Sigmoid colon (tissue), 4 donors: ENCODE results near the gene NSMF.

Experiments
- EP300 ChIP-seq, 4 donors: sonication (generic); formaldehyde crosslinking; IDR thresholded peaks; one replicate each; pipeline ENCODE4 v1.6.1; 2017; ENCODE audit warnings: antibody characterized with exemption in 4 of 4
- POLR2A ChIP-seq, 2 donors: fragments of 450-650 bp; IDR thresholded peaks; one replicate each; pipeline ENCODE4 v1.6.1; 2016; ENCODE audit warnings: antibody characterized with exemption in 2 of 2, mild to moderate bottlenecking in 2 of 2, moderate library complexity in 2 of 2
- POLR2AphosphoS5 ChIP-seq, 4 donors: sonication (generic); formaldehyde crosslinking; IDR thresholded peaks; one replicate each; pipeline ENCODE4 v1.6.1; 2017; ENCODE audit warnings: antibody characterized with exemption in 4 of 4
- TF ChIP-seq, protein P1 (sequence below), 4 experiments: fragments of 450-650 bp in 3 of 4; fragments of 200-600 bp in 1 of 4; IDR thresholded peaks; one replicate each; pipeline ENCODE4 v1.5.1; 2016 to 2019; ENCODE audit warnings: antibody characterized with exemption in 4 of 4, mild to moderate bottlenecking in 3 of 4, moderate library complexity in 2 of 4

DNA sequence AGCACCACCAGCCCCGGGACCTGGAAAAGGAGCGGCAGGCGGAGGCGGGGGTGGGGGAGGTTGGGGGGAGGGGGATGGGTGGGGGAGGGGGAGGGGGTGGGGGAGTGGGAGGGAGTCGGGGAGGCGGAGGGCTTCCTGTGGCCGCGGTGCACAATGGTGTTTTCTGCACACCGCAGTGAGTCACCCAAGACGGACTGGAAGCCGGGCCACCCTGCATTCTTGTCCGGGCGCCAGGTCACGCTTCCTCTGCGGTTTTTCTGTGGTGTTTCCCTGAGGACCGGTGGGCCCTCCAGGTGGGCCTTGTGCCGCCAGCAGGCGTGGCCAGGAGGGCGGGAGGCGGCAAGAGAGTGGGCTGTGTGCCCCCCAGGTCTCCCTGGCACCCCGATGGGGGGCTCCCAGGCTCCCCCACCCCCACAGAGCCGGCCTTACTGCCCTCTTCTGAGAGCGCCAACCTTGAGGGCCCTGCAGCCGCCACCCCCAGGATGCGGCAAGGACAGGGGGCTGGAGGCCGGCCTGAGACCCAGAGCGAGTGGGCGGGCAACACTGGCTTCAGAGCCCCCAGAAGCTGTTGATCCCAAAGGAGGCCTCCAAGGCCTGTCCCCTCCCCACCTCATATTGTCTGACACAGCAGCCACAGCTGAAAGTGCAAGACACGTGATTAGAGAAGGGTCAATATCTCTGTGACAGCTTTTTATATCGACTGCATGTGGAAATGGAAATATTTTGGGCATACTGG is 47.3 kb downstream of the NSMF start:
- TF ChIP-seq, protein P1, sequence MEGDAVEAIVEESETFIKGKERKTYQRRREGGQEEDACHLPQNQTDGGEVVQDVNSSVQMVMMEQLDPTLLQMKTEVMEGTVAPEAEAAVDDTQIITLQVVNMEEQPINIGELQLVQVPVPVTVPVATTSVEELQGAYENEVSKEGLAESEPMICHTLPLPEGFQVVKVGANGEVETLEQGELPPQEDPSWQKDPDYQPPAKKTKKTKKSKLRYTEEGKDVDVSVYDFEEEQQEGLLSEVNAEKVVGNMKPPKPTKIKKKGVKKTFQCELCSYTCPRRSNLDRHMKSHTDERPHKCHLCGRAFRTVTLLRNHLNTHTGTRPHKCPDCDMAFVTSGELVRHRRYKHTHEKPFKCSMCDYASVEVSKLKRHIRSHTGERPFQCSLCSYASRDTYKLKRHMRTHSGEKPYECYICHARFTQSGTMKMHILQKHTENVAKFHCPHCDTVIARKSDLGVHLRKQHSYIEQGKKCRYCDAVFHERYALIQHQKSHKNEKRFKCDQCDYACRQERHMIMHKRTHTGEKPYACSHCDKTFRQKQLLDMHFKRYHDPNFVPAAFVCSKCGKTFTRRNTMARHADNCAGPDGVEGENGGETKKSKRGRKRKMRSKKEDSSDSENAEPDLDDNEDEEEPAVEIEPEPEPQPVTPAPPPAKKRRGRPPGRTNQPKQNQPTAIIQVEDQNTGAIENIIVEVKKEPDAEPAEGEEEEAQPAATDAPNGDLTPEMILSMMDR (IDR thresholded peaks at IDR 0.05) = no peak
- TF ChIP-seq POLR2A (IDR thresholded peaks at IDR 0.05) = no peak
- no peak for TF ChIP-seq EP300 (IDR thresholded peaks at IDR 0.05)
- TF ChIP-seq POLR2AphosphoS5 (IDR thresholded peaks at IDR 0.05) = no peak
